B cell (primary cell): ENCODE data around the gene PLEKHJ1. TPM values are rescaled to one million over a fixed set of nuclear protein-coding genes. Genes with fewer than 3 reads are reported as not detected.
"Not testable (repeated sequence)": the region's sequence is repeated elsewhere in the genome, so short reads cannot be mapped to it uniquely, and the experiment has no call there.

ENCODE experiments used
- ATAC-seq: fragments of 200-7000 bp; cut with Tn5 transposase; one replicate; pipeline ENCODE4 v1.10.0; 2021; ENCODE audit warnings: low read depth, mild to moderate bottlenecking, moderate number of reproducible peaks, moderate library complexity
- CTCF ChIA-PET: fragments of 350-600 bp; sonication (Branson Sonifier 250); formaldehyde crosslinking; loops from one replicate; lab custom pipeline; 2021; ENCODE audit warnings: antibody characterized with exemption, inconsistent platforms; lab: Charles Lee
- POLR2A ChIA-PET: fragments of 350-600 bp; sonication (Branson Sonifier 250); formaldehyde crosslinking; loops from one replicate; lab custom pipeline; 2021; ENCODE audit warnings: antibody characterized with exemption; lab: Charles Lee
- DNase-seq: peaks from one replicate; pipeline ENCODE4 v3.0.0; 2013
- H2AFZ ChIP-seq: 2 replicates; pipeline ENCODE4 v1.6.1; 2012; ENCODE audit warnings: mild to moderate bottlenecking, low read depth, low read length; ENCODE audit not compliant: insufficient read depth, poor library complexity, severe bottlenecking
- H3K27ac ChIP-seq, 2 donors: 1 replicate in 1 of 2; 2 replicates in 1 of 2; pipeline ENCODE4 v1.5.1; 2012 to 2013; ENCODE audit warnings: low read length in 2 of 2, mild to moderate bottlenecking in 2 of 2, moderate library complexity in 1 of 2
- H3K27me3 ChIP-seq, 4 experiments: fragments of 200-600 bp in 1 of 4; sonication (generic) in 1 of 4; replicated peaks in 1 of 4; 1 replicate in 2 of 4; 2 replicates in 2 of 4; pipeline versions ENCODE4 v1.6.1 to v1.7.0; 2013 to 2016; ENCODE audit warnings: low read length in 3 of 4, mild to moderate bottlenecking in 2 of 4, mixed read lengths in 1 of 4, moderate library complexity in 1 of 4; ENCODE audit not compliant: insufficient read depth in 4 of 4, control insufficient read depth in 3 of 4; ENCODE audit errors: control extremely low read depth in 1 of 4
- H3K36me3 ChIP-seq, 2 experiments: replicated peaks in 1 of 2; 1 replicate in 1 of 2; 2 replicates in 1 of 2; pipeline versions ENCODE4 v1.6.1 to v1.7.1; 2013; ENCODE audit warnings: low read length in 1 of 2; ENCODE audit not compliant: insufficient read depth in 2 of 2, control insufficient read depth in 1 of 2; ENCODE audit errors: control extremely low read depth in 1 of 2, extremely low read depth in 1 of 2
- H3K4me1 ChIP-seq, 2 donors: fragments of 200-600 bp in 1 of 2; sonication (generic) in 1 of 2; 1 replicate in 1 of 2; 2 replicates in 1 of 2; pipeline versions ENCODE4 v1.5.1 to v1.6.1; 2013 to 2017; ENCODE audit warnings: low read length in 2 of 2; ENCODE audit not compliant: control insufficient read depth in 2 of 2, insufficient read depth in 2 of 2
- H3K4me2 ChIP-seq: replicated peaks from 2 replicates; pipeline ENCODE3; 2012; ENCODE audit warnings: mild to moderate bottlenecking, low read depth, low read length; ENCODE audit not compliant: poor library complexity, severe bottlenecking
- H3K4me3 ChIP-seq, 5 experiments: fragments of 200-600 bp in 1 of 5; sonication (generic) in 1 of 5; 1 replicate in 3 of 5; 2 replicates in 2 of 5; pipeline versions ENCODE4 v1.5.1 to v1.7.0; 2011 to 2016; ENCODE audit warnings: low read length in 4 of 5, mild to moderate bottlenecking in 4 of 5, low read depth in 2 of 5, control low read depth in 1 of 5, moderate library complexity in 1 of 5; ENCODE audit not compliant: insufficient read depth in 1 of 5; ENCODE audit errors: control extremely low read depth in 1 of 5, extremely low read depth in 1 of 5
- H3K79me2 ChIP-seq: fragments of 200-600 bp; sonication (generic); one replicate; pipeline ENCODE4 v1.6.0; 2016; ENCODE audit warnings: low read length; ENCODE audit not compliant: control insufficient read depth, insufficient read depth
- H3K9ac ChIP-seq: fragments of 200-600 bp; sonication (generic); 2 replicates; pipeline ENCODE4 v1.6.1; 2017; ENCODE audit warnings: mild to moderate bottlenecking, low read length, moderate library complexity
- H3K9me3 ChIP-seq, 3 donors: one replicate each; pipeline versions ENCODE4 v1.6.1 to v1.7.1; 2013; ENCODE audit warnings: low read length in 2 of 3; ENCODE audit not compliant: control insufficient read depth in 2 of 3, insufficient read depth in 1 of 3; ENCODE audit errors: control extremely low read depth in 1 of 3
- H4K20me1 ChIP-seq: 2 replicates; pipeline ENCODE4 v1.6.0; 2012; ENCODE audit warnings: mild to moderate bottlenecking, low read length; ENCODE audit not compliant: insufficient read depth, control insufficient read depth, poor library complexity, severe bottlenecking
- H3K27ac Mint-ChIP-seq: one replicate; pipeline ENCODE4 v1.8.0; 2021; ENCODE audit warnings: mixed read lengths
- H3K27me3 Mint-ChIP-seq: one replicate; pipeline ENCODE4 v1.8.0; 2021; ENCODE audit warnings: mixed read lengths
- H3K4me1 Mint-ChIP-seq: one replicate; pipeline ENCODE4 v1.8.0; 2021; ENCODE audit warnings: mixed read lengths
- H3K4me3 Mint-ChIP-seq: one replicate; pipeline ENCODE4 v1.8.0; 2021; ENCODE audit warnings: mixed read lengths
- H3K9me3 Mint-ChIP-seq: one replicate; pipeline ENCODE4 v1.8.0; 2022; ENCODE audit warnings: mixed read lengths; ENCODE audit not compliant: insufficient read depth
- CTCF ChIP-seq: fragments of 200-600 bp; IDR thresholded peaks from one replicate; pipeline ENCODE4 v1.8.0; 2022; ENCODE audit warnings: antibody characterized with exemption, mild to moderate bottlenecking
- EZH2 ChIP-seq: IDR thresholded peaks from 2 replicates; pipeline ENCODE4 v1.6.1; 2012; ENCODE audit warnings: borderline replicate concordance, low read depth, mild to moderate bottlenecking, moderate library complexity, low read length; ENCODE audit not compliant: insufficient read depth, poor library complexity, severe bottlenecking
- WGBS: methylation state at CpG from one replicate; pipeline ENCODE4 v1.1.5; 2013; ENCODE audit warnings: missing lambda C conversion rate; ENCODE audit not compliant: insufficient coverage; 5-methylcytosine and 5-hydroxymethylcytosine counted together
- intact Hi-C: fragments of 100-400 bp; cut with micrococcal nuclease; formaldehyde crosslinking; loops from one replicate; pipeline ENCODE4 v1.10.0; 2022
- polyA plus RNA-seq: library from polyadenylated mRNA; depleted of rRNA; stranded (reverse); fragments of >200 nt; gene quantifications from 2 replicates; pipeline ENCODE4 v1.2.3, GENCODE V29; 2012
- total RNA-seq, 2 donors: library from RNA; stranded (reverse); fragments of 120-200 nt in 1 of 2; gene quantifications; 1 replicate in 1 of 2; 2 replicates in 1 of 2; pipeline versions ENCODE4 v1.2.3 to v1.2.4, GENCODE V29; 2013 to 2022

PLEKHJ1 gene
- total and polyA plus RNA-seq, 2 donors (not counting 1 experiment from before 2014, with no cell fraction given) = 86.7 to 117 TPM

- Histone ChIP-seq H4K20me1 (peaks cover 69% of the 10 kb centered on the region), H3K4me1 (no peaks in the 10 kb centered on the region), H3K36me3 (peaks cover 0 to 35% of the 10 kb centered on the region in 2 experiments), H3K79me2 (peaks cover 77% of the 10 kb centered on the region), H3K4me3 (no peak overlapping the region), H3K9ac (no peak overlapping the region), H3K27ac (no peak overlapping the region), H2AFZ (no peak overlapping the region), H3K27me3 (no peaks in the 10 kb centered on the region), H3K4me2 (no peak overlapping the region), H3K9me3 (no peaks in the 10 kb centered on the region)
- ChIA-PET CTCF (no interaction called here), POLR2A (no interaction called here)
- DNase-seq = no peak
- no peak for ATAC-seq
- Mint-ChIP-seq H3K9me3 (no peaks in the 10 kb centered on the region), H3K27ac (no peak overlapping the region), H3K4me3 (no peak overlapping the region), H3K4me1 (peaks cover 6% of the 10 kb centered on the region), H3K27me3 (no peaks in the 10 kb centered on the region)
- 95% methylated on average over 15 of the region's 15 CpGs for WGBS
- intact Hi-C loops = no loop called here
- TF ChIP-seq CTCF = no peak
- TF ChIP-seq EZH2 = no peak
Observed at GRCh38 chr19:2202366-2202765, 33.8 kb downstream of the PLEKHJ1 start.

GRCh38 chr19:2201473-2202148 is 34.5 kb downstream of the PLEKHJ1 start:
- H3K4me3 ChIP-seq = no peak overlapping the region
- ChIA-PET POLR2A (no interaction called here), CTCF (no interaction called here)
- H3K27ac Mint-ChIP-seq = no peak overlapping the region
- H3K9me3 Mint-ChIP-seq = no peaks in the 10 kb centered on the region
- no peaks in the 10 kb centered on the region for H3K9me3 ChIP-seq
- H3K4me3 Mint-ChIP-seq = no peak overlapping the region
- H3K36me3 ChIP-seq = peaks cover 0 to 30% of the 10 kb centered on the region in 2 experiments
- H3K4me1 ChIP-seq = no peaks in the 10 kb centered on the region
- DNase-seq (no peak), ATAC-seq (no peak)
- H3K9ac ChIP-seq = no peak overlapping the region
- H3K79me2 ChIP-seq = peaks cover 77% of the 10 kb centered on the region
- intact Hi-C loops = no loop called here
- 96% methylated on average over 16 of the region's 21 CpGs for WGBS
- H3K27me3 Mint-ChIP-seq = no peaks in the 10 kb centered on the region
- no peak overlapping the region for H3K27ac ChIP-seq
- no peaks in the 10 kb centered on the region for H3K27me3 ChIP-seq
- H3K4me2 ChIP-seq = no peak overlapping the region
- no peak overlapping the region for H2AFZ ChIP-seq
- no peak for TF ChIP-seq EZH2
- no peak for TF ChIP-seq CTCF
- H3K4me1 Mint-ChIP-seq = peaks cover 6% of the 10 kb centered on the region
- H4K20me1 ChIP-seq = peaks cover 69% of the 10 kb centered on the region

- POLR2A ChIA-PET, H3K27ac ChIP-seq, H3K9me3 Mint-ChIP-seq, H3K4me2 ChIP-seq, H3K27me3 Mint-ChIP-seq, ATAC-seq, H3K9ac ChIP-seq, H3K9me3 ChIP-seq, H2AFZ ChIP-seq, DNase-seq, intact Hi-C loops, H3K4me3 ChIP-seq, H3K27me3 ChIP-seq, H3K4me1 Mint-ChIP-seq, H3K27ac Mint-ChIP-seq, CTCF ChIA-PET, H3K4me1 ChIP-seq, H3K4me3 Mint-ChIP-seq: not testable (repeated sequence)
- Histone ChIP-seq H3K36me3 (peaks cover 0 to 36% of the 10 kb centered on the region in 2 experiments), H3K79me2 (peaks cover 77% of the 10 kb centered on the region), H4K20me1 (peaks cover 75% of the 10 kb centered on the region)
- 97% methylated on average over 50 of the region's 50 CpGs for WGBS
Observed at GRCh38 chr19:2200624-2201294, 35.4 kb downstream of the PLEKHJ1 start.
